HG03354 (cell line): ENCODE data around the gene FASTKD3.

Experiments
- ATAC-seq: cut with Tn5 transposase; IDR thresholded peaks from one replicate; pipeline ENCODE4 v1.9.1; 2021; ENCODE audit warnings: mild to moderate bottlenecking; ENCODE audit not compliant: unreplicated experiment, poor library complexity, severe bottlenecking

FASTKD3 gene

DNA sequence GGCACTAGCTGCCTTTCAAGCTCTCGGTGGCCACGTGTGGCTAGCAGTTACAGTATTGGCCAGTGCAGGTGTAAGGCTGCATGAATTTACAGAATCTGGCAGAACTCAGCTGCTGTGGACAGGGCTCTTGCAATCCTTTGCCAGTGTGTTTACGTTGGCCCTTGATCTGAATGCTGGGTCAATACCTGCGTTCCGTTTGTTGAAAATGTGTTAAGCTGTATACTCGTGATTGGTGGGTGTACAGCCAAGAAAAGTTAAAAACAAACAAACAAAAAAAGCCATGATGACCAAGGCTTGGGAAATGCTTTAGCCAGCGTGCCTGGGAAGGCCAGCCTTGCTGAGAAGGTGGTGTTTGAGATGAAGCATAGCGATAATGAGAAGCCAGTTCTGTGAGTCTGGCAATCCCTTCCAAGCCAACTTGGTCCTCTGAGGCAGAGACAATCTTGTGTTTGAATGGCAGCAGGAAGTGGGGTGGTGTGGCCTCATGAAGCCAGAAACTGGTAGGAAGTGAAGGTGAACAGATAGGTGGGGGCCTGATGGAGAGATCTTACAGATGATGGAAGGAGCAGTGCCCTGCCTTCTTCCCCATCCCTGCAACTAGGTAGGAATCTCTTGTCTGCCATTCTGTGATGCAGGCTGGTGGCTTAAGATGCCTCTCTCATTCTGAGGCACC lies 17.1 kb downstream of the FASTKD3 start:
- ATAC-seq: no peak

DNA sequence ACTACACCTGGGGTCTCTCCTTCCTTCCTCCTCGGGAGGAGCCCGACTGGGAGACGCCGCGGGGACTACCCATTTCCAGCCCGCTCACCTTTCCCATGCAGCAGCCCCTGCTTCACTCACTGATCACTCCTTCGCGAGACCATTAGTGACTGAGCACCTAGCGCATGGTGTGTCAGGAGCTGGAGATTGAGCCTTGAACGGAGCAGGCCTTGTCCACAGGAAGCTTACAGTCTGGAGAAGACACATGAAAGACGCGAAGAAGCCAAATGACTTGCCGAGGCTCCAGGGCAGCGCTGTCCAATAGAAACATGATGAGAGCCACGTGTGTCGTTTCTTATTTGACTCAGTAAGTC lies 17.6 kb downstream of the FASTKD3 start:
- no peak for ATAC-seq

DNA sequence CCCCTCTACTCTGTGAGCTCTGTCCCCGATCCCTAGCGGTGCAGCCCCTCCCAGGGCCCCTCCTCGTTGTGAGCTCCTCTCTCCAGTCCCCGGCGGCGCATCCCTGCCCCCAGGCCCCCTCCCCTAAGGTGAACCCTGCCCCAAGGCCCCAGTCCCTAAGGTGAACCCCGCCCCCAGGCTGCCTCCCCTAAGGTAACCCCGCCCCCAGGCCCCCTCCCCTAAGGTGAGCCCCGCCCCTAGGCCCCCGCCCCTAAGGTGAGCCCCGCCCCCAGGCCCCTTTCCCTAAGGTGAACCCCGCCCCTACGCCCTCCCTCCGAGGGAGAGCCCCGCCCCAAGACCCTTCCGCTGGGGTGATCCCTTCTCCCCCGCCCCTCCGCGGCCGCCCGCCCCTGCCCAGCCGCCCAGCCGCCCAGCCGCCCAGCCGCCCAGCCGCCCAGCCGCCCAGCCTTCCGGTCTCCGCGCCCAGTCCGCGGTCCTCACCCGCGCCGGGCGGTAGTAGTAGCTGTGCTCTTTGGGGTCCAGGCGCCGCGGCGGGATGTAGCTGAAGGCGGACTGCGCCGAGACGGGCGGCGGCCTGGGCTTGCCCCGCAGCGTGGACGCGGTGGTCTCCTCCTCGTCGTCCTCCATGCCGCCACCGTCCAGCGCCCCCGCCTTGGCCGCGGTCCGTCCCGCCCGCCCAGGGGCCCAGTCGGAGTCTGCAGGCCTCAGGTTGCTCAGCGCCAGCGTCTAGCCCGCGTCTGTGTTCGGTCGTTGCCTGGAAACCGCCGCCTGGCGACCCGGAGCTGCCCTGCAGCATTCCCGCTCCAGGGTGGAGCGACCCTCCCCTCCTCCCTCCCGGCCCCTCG lies 18.2 kb downstream of the FASTKD3 start, which contains the start of gene CFAP90:
CFAP90 (minus strand) TSS at position 739 of the 845 bp plus-strand sequence; CDS start at position 627, 112 bp downstream.
- no peak for ATAC-seq

DNA sequence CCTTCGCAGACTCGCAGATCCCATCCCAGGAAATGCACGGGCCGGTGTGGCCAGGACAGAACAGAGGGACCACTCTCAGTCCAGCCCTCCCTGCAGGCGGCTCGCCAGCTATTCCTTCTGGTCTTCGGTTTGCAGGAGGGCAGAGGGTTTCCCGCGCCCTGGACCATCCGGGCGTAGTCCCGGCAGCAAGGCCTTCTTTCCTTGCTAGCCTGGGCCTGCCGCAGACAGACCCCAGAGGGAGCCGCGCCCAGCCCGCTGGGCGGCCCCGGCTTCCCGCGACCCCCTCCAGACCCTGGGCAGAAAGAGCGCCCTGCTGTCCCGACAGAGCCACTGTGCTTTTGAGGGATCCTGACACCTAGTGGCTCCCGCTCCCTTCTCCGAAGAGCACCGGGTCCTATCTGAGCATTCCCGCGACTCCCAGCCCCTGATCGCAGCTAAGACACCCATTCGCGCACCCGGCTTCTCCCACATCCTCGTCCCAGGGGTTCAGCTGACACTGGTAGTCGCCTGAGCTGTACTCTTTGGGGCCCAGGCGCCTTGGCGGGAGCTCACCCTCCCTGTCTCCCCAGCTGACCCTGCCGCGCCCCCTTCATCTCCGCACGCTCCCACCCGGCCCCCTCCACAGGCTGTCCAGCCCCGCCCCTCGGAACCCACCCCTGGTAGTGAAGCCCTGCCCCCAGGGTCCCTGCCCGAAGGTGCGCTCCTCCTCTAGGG lies 19.0 kb downstream of the FASTKD3 start:
- no peak for ATAC-seq

DNA sequence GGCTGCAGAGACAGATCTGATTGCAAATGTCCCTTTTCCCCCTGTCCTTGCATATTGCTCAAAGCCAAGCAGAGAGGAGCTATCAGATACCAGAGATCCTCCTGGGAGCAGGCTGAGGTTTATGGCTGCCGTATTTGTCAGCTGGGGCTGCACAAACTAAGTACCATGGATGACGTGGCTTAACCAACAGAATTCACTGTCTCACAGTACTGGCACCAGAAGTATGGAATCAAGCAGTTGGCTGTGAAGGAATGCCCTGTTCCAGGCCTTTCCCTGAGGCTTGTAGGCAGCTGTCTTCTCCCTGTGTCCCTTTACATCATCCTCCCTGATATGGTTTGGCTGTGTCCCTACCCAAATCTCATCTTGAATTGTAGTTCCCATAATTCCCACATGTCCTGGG lies 20.5 kb downstream of the FASTKD3 start:
- no peak for ATAC-seq

DNA sequence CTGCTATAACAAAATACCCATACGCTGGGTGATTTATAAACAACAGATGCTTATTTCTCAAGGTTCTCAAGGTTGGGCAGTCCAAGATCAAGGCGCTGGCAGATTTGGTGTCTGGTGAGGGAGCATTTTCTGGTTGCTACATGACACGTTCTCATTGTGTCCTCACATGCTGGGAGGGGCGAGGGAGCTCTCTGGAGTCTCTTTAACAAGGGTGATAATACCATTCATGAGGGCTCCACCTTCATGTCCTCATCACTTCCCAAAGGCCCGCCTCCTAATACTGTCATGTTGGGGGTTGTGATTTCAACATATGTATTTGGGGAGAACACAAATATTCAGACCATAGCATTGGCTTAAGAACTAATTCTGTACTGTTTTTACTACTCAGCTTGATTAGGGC lies 22.5 kb downstream of the FASTKD3 start:
- no peak for ATAC-seq

DNA sequence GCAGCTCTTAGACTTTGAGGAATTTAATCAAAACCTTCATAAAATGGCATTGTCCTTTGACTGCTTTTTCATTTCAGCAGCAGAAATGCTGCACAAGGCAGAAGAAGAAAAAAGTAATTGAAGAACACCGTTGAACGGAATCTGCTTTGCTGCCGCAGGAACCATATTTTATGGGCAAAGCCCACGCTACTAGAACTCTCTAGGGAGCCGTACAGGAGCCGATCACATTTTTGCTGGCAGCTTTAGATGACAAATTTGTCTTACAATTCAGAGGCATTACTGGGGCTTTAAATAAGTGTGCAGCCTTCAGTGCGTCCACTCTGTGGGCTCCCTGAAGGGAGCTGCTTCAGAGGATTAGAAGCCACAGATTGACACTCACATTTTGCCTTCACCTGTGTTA lies 23.3 kb downstream of the FASTKD3 start:
- ATAC-seq: no peak

DNA sequence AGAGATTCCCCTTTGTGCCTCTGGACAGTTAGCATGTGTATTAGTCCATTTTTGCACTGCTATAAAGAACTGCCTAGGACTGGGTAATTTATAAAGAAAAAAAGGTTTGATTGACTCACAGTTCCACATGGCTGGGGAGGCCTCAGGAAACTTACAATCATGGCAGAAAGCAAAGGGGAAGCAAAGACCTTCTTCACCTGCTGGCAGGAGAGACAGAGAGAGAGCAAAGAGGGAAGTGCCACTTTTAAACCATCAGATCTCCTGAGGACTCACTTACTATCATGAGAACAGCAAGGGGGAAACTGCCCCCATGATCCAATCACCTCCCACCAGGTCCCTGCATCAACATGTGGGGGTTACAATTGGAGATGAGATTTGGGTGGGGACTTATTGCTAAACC lies 23.9 kb downstream of the FASTKD3 start:
- ATAC-seq: no peak

DNA sequence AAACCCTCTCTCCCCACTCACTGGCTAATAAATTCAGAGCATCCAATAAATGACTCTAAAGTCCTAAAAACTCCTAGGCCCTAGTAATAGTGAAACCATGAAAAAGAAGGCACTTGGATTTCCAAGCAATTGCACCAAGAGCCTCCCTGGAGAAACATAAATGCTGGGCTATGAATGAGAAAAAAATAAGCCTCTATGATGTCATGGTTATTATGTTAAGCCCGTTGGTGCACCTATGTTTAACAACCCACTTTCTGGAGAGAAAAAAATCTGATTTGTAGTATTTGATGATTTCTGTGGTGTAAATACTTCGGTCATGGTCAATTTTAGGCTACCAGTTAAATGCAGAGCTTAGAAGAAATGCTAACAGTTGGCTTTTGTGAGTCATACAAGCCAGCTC lies 26.3 kb downstream of the FASTKD3 start:
- ATAC-seq: no peak

DNA sequence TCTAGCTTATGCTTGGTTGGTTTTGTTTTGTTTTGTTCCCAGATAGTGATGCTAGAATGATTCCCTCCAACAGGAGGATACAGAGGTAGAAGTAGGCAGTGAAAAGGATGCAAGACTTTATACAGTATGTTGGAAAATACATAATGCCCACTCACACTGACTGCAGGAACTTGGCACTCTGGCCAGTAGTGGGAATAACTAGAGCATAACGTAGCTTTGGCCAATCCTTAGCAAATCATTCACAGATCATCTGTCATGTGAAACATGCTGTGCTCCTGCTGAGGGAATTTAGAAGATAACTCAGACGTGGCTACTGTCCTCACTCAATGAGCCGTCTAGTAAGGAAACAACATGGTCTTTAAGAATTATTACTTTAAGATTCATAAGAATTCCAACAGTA lies 31.4 kb downstream of the FASTKD3 start:
- no peak for ATAC-seq

DNA sequence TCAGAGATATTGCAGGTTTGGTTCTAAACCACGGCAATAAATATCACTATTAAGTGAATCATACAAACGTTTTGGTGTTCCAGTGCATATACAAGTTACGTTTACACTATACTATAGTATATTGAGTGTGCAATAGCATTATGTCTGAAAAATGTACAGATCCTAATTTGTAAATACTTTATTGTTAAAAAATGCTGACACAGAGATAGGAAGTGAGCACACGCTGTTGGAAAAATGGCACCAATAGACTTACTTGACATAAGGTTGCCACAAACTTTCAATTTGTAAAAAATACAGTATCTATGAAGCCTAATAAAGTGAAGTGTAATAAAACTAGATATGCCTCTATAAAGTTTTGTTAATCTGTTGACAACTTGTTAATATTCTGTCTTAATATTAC lies 33.8 kb downstream of the FASTKD3 start:
- ATAC-seq: no peak

DNA sequence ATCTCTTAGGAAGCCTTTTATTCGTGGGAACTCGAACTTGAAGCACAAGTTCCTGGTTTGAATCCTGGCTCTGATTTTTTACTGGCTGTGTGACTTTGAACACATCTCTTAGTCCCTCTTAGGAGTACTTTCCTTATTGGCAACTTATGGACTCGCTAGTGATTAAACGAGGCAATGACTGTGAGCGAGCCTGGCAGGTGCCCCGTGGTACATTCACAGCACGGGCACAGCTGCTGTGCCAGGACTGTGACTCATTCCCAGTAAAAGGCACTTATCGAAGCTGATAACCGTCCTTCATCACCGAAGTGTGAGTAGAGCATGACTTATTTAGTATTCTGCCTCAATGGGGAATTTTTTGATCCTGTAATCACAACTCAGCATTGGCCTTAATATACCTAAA lies 40.6 kb downstream of the FASTKD3 start:
- no peak for ATAC-seq

DNA sequence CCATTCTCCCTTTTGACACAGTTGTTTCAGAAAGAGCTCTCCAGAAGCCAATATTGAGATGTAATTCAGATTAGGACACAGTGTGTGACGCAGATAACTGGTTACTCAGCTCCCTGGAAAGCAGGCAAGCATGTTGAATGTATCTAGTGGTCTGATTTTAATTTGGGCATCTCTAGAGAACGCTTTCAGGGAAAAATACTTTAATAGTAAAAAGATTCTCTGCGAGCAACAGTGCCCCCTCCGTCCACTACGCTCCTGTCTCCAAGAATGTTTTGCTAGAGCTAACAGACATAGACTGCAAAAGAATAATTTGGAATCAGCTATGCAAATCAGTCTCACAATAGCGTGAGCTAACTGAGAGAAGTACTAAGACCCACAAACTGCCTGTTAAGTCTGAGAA lies 41.2 kb downstream of the FASTKD3 start:
- no peak for ATAC-seq

DNA sequence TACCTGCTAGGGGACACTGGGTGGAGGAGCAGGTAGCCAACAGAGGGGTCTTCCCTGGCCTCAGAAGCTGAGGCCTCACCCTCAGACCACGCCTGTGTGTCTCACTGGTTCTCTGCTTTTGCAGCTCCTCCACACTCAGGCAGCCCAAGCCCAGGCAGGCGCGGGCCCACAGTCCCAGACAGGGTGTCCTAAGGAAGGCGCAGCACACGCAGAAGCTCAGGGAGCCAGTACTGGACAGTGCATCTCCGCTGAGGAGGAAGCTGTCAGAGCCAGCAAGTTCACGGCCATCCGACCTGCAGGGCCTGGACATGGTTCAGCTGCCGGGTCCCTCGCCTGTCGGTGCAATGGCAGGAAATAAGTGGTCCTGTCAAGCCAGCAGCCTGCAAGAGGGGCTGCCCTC lies 43.2 kb downstream of the FASTKD3 start:
- no peak for ATAC-seq

DNA sequence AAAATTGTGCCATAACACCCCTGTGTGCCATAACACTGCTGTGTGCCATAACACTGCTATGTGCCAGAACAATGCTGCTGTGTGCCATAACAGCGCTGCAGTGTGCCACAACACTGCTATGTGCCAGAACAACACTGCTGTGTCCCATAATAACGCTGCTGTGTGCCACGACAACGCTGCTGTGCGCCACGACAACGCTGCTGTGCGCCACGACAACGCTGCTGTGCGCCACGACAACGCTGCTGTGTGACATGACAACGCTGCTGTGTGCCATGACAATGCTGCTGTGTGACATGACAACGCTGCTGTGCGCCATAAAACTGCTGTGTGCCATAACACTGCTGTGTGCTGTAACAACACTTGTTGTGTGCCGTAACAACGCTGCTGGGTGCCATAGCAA lies 43.8 kb downstream of the FASTKD3 start:
- ATAC-seq: no peak

DNA sequence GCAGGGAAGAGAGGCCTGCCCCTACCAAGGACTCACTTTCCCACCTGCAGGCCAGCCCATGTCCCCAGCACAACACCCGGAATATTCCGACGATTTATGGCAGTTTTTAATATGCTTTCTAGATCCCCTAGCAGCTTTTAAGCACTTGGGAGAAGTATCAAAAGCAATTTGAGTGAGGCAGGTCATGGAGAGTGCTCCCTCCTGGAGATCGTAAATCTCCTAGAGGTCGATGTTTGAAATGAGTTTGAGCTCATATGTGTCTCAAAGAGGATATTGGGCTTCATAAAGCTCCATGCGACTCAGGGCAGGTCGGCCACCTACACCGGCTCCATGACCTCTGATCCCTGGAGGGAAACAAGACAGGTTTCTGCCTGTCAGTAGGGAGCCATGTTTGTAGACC lies 45.2 kb downstream of the FASTKD3 start:
- ATAC-seq: no peak

DNA sequence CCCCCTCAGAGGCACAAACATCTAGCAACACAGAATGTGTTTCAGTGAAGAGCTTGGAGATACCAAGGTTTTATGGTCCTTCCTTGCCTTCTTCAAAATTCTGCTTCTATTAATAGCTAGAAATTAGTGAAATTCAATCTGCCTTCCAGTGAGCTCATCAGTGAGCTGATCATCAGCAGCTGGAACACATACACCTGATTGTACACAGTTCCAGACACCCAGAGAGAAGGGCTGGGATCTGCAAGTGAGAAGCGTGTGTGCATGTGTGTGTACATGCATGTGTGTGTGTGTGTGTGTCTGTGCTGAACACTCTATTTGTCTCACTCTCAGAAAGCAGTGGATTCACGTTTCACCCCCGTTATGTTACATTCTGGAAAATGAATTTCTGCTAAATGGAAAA lies 46.4 kb downstream of the FASTKD3 start:
- ATAC-seq: no peak

DNA sequence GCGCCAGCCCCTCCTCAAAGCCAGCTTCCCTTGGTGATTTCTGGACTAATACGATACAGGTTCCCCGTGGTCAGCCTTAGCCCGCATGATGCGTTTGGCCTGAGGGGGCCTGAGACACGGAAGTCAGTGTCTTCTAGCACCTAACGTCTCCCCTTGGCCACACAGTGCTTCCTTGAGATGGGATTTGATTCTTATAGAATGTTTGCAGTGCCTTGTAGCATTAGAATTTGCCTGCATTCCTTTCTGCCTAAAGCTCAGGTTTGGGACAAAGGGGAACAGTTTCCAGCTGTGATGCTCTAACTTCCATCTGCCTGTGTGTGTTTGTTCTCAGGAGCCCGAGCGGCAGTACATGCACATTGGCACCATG lies 52.3 kb downstream of the FASTKD3 start:
- ATAC-seq: peak; percentile 28

DNA sequence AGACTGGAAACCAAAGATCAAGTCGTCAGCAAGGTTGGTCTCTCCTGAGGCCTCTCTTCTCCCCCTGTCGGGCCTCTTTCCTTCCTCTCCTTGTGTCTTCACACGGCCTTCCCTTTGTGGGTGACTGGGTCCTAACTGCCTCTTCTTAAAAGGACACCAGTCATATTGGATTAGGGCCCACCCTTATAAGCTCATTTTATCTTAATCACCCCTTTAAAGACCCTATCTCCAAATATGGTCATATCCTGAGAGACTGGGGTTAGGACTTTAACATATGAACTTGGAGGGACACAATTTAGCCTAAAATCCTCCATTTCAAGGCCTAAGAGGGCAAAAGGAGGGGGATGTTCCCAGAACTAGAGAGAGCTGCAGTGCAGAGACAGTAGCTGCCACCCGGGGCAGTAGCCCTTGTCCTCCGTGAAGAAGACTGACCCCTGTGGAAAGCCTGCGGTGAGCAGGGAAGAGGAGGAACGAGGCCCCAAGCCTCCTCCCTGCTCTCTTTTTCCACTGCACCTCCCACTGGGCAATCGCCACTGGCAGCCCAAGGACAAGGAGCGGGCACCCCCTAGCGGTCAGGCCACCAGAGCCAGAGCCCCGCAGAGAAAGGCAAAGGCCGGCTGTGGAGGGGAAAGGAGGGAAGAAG lies 52.8 kb downstream of the FASTKD3 start:
- ATAC-seq: peak; percentile 96

DNA sequence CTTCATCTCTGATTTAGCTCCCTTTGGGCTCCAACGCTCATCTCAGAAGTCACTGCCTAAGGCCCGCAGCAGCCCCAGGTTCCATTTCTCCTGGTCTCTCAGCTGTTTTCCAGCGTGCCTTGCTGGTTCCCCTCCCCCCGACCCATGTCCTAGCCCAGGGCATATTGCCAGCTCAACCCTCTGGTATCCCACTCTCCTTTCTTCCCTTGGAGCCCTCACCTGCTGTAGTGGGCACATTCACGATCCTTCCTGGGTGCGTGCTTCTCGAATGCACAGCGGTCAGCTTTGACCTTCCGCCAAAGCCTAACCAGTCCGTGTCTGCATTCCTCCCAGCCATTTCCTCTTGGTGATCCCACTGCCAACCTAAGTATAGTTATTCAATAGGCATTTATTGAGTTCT lies 54.0 kb downstream of the FASTKD3 start:
- no peak for ATAC-seq
